Suppressor macrophage treated with lipopolysaccharide for 1 hour (primary cell): Measurements from ENCODE around the gene KNDC1.

Experiments
- DNase-seq, 3 donors: peaks; one replicate each; pipeline ENCODE4 v3.0.0-alpha.2; 2020 to 2022

The KNDC1 gene

GRCh38 chr10:133226251-133226808 lies 66.3 kb downstream of the KNDC1 start:
- DNase-seq: no peak

- no peak for DNase-seq
These were observed 67.2 kb downstream of the KNDC1 start for GRCh38 chr10:133227256-133227655.

GRCh38 chr10:133229265-133230043 lies 69.4 kb downstream of the KNDC1 start:
- DNase-seq: no peak

DNA sequence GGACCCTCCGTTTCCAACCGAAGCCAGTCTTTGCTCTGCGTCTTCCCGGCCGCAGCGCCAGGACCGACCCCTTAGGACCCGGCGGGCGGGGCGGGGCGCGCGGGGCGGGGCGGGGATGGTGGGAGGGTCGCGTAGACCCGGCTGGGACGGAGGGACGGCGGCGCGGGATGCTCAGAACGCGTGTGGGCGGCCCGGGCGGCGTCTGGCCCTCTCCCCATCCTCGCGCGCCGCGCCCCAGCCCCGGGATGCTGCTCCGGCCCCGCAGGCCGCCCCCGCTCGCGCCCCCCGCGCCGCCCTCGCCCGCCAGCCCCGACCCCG lies 70.0 kb downstream of the KNDC1 start, which contains the start of gene UTF1:
UTF1 (plus strand) TSS at position 174 of the 318 bp plus-strand sequence; CDS start at position 246, 72 bp downstream.
- no peak for DNase-seq

DNA sequence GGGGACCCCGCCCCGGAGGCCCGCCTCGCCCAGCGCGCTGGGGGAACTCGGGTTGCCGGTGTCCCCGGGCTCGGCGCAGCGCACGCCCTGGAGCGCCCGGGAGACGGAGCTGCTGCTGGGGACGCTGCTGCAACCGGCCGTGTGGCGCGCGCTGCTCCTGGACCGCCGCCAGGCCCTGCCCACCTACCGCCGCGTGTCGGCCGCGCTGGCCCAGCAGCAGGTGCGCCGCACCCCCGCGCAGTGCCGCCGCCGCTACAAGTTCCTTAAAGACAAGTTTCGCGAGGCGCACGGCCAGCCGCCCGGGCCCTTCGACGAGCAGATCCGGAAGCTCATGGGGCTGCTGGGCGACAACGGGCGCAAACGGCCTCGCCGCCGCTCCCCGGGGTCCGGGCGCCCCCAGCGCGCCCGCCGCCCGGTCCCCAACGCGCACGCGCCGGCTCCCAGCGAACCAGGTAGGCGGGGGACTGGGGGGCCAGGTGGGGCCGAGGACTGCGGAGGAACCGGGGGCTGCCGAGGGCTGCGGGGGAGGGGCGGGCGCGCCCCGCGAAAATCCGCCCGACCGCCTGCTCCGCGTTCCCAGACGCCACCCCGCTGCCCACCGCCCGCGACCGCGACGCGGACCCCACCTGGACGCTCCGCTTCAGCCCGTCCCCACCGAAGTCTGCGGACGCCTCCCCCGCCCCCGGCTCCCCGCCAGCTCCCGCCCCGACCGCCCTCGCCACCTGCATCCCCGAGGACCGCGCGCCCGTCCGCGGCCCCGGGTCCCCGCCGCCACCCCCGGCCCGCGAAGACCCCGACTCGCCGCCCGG lies 70.6 kb downstream of the KNDC1 start:
- peak; percentile 40 to 74 (median 62) for DNase-seq

GRCh38 chr10:133231244-133231945 lies 71.4 kb downstream of the KNDC1 start:
- no peak for DNase-seq

DNA sequence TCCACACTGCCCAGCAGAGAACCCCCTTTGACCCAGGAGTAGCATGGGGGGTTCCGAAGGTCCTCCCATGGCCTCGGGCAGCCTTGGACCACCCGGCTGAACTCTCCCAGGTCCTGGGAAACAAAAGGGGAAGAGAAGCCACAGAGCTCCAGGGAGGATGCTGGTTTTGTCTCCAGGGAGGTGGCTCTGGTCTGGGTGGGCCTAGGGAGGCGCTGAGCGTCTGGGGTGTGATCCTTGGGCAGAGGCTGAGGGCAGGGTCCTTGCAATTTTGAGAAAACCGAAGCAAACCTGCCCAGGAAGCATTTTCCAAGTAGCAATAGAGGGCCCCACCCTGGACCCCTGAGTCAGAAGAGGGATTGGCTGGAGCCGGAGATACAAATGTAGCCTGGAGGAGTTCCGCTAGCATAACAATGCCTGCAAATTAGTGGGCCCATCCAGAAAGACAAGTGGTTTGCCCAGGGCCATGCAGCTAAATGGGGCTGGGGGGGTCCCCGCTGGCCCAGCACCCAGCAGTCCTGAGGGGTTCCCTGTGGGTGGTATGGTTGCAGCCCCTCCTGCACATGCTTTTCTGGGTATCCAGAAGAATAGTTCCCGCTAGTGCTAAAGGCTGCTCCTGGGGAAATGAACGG lies 72.0 kb downstream of the KNDC1 start:
- DNase-seq: no peak

DNA sequence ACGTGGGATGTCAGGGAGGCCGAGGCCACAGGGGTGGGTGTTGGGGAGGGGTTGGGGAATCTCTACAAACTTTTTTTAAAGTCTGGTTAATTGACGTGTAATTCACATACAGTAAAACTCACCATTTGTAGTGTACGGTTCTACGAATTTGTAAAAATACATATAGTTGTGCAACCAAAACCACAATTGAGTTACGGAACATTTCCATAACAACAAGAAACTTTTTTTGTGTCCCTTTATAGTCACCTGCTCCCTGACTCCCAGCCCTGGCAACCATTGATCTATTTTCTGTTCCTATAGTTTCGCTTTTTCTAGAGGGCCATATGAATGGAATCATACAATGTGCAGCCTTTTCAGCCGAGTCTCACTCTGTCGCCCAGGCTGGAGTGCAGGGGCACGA lies 74.8 kb downstream of the KNDC1 start:
- DNase-seq: peak in 1 of 3 donors; percentile 11

- DNase-seq: peak in 1 of 3 donors; percentile 39
These were observed 75.3 kb downstream of the KNDC1 start for GRCh38 chr10:133235265-133235855.

DNA sequence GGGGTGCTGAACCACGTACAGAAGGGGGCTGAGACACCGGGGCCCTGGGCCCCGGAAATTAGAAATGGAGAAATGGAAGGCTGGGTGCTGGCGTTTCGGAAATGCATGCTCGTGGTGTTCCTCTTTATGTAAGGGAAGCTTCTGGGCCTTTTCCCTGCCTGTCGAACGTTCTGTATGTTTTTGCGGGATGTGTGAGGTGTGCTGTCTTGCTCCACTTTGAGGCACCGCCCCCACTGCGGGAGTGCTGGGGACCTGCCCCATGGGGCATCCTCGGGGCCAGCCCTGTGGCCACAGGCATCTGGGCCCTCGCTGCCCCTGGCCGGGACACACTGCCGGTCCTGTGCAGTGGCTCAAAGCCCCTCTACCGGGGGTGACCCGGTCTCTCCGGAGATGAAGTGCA lies 75.9 kb downstream of the KNDC1 start:
- peak; percentile 58 to 66 (median 64) for DNase-seq

DNA sequence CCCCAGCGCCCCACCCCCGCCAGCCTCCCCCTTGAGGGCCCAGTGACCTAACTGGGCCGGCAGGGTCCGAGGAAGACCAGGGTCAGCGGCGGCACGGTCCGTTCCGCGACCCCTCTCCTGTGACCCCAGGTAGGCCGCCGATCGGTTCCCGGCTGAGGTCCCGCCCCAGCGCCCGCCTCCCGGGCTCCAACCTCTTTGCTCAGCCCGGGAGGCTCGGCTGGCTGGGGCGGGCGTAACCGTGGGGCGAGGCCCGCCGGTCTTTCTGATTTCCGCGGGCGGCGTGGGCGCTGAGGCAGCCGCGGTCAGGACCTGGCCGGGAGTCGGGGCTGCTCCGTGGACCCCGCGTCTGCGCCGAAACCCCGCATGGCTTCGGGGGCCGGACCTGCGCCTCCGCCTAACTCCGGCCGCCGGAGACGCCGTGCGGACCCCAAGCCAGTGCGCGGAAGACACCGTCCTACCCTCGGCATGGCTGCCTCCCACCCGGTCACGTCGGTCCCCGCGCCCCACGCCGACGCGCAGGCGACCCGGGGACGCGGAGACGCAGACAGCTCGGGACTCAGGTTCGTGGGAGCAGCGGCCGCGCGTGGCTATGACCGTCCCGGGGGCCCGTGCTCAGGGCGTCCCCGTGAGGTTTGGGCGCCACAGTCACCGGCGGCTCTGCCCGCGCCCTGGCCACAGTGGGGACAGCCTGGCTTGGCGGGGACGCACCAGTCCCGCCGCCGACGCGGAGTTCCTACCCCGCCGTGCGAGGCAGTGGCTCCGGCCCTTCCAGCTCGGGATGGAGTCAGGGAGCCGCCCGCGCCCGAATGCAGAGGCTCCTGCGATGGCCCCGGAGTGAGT lies 76.6 kb downstream of the KNDC1 start:
- peak in 1 of 3 donors; percentile 48 for DNase-seq

DNA sequence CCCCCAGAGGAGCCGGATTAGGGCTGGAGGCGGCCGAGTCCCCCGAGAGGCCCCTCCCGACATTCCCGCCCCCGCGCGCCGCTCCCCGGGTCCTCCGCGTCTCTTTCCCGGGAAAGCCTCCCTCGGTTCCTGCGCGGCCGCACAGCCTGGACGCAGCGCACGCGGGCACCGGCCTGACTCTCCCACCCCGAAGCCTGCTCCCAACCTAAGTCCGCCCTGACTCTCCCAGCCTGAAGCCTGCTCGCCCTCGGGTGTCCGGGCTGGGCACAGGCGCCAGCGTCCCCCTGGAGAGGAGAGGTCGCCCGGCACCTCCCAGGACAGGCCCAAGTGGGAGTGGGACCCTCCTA lies 77.2 kb downstream of the KNDC1 start:
- no peak for DNase-seq

- no peak for DNase-seq
These were observed 77.8 kb downstream of the KNDC1 start, which contains the start of gene VENTX for GRCh38 chr10:133237588-133238465. Gene VENTX, plus strand, starts transcription at chr10:133237855. Its CDS starts 60 bp downstream, at chr10:133237915.

- DNase-seq: no peak
These were observed 78.4 kb downstream of the KNDC1 start for GRCh38 chr10:133238466-133238804.

DNA sequence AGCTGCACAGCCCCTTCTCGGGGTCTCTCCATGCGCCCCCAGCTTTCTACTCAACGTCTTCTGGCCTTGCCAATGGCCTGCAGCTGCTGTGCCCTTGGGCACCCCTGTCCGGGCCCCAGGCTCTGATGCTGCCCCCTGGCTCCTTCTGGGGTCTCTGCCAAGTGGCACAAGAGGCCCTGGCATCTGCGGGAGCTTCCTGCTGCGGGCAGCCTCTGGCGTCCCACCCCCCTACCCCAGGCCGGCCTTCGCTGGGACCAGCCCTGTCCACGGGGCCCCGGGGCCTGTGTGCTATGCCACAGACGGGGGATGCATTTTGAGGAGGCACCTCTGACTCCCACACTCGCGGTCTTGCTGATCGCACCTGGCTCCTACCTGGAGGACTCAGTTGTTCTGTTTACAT lies 80.0 kb downstream of the KNDC1 start:
- DNase-seq: no peak

GRCh38 chr10:133241501-133242205 lies 81.6 kb downstream of the KNDC1 start:
- peak in 1 of 3 donors; percentile 30 for DNase-seq

DNA sequence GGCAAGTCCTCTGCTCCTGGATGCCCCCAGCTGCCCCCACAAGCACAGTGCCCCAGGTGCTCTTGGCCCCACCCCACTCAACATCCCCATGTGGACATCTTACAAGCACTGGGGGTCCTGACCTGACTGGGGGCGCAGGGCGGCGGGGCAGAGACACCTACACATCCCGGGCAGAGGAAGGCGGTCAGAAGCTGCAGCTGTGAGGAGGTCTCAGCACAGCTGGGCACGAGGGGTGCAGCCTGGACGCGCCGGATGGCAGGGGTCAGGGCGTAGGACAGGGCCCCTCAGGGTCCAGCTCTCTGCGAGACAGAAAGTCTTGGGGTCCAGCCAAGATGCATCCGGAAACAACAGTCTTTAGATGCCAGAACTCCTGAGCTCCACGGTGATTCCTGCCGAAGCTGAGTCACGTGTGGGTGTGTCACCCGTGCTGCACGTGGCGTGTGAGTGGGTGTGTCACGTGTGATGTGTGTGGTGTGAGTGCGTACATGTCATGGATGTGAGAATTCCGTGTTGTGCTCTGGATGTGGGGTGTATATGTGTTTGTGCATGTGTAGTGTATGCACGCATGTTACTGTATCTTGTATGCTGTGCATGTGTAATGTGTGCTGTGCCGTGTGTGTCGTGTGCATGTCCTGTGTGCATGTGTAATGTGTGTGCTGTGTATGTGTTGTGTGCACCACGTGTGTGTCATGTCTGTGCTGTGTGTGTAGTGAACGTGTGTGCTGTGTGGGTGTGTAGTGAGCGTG lies 82.8 kb downstream of the KNDC1 start:
- no peak for DNase-seq

DNA sequence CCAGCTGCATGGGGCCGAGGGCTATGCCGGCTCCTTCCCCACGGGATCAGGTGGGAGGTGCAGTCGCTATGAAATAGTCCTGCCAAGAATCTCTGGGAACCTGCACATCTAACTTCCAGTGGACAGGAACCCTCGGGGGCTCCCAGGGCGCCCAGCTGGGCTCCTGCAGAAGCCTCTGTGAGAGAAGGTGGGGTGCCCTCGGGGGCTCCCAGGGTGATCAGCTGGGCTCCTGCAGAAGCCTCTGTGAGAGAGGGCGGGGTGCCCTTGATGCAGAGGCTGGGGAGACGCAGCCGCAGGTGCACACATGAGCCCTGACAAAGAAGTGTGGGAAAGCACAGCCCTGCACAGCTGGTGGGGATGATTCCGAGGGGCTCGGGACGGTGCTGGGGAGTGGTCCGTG lies 83.6 kb downstream of the KNDC1 start:
- no peak for DNase-seq
